Fibroblast of lung (primary cell): ENCODE data around the gene CCM2. TPM values are rescaled to one million over a fixed set of nuclear protein-coding genes. Genes with fewer than 3 reads are reported as not detected.

Source experiments
- DNase-seq, 2 donors: peaks; one replicate each; pipeline versions ENCODE4 v3.0.0 to v3.0.0-alpha.2; 2010; ENCODE audit warnings: low read depth in 2 of 2
- H2AFZ ChIP-seq: 2 replicates; pipeline ENCODE4 v1.5.1; 2012; ENCODE audit warnings: low read length, control low read depth, inconsistent platforms
- H3K27ac ChIP-seq: 2 replicates; pipeline ENCODE4 v1.5.1; 2011; ENCODE audit warnings: low read length, control low read depth; ENCODE audit not compliant: insufficient read depth
- H3K27me3 ChIP-seq: 2 replicates; pipeline ENCODE4 v1.5.1; 2011; ENCODE audit warnings: mild to moderate bottlenecking, low read length; ENCODE audit not compliant: control insufficient read depth, insufficient read depth
- H3K36me3 ChIP-seq: 2 replicates; pipeline ENCODE4 v1.5.1; 2011; ENCODE audit warnings: low read length; ENCODE audit not compliant: control insufficient read depth, insufficient read depth
- H3K4me1 ChIP-seq: 2 replicates; pipeline ENCODE4 v1.5.1; 2011; ENCODE audit warnings: low read length; ENCODE audit not compliant: control insufficient read depth, insufficient read depth; ENCODE audit errors: extremely low read depth
- H3K4me2 ChIP-seq: 2 replicates; pipeline ENCODE4 v1.5.1; 2011; ENCODE audit warnings: low read length, control low read depth; ENCODE audit not compliant: insufficient read depth; ENCODE audit errors: extremely low read depth
- H3K4me3 ChIP-seq, 4 experiments: fragments of 200-600 bp in 1 of 4; sonication (generic) in 1 of 4; replicated peaks in 1 of 4; 2 replicates each; pipeline ENCODE4 v1.5.1; 2011 to 2016; ENCODE audit warnings: low read length in 4 of 4, low read depth in 3 of 4, mild to moderate bottlenecking in 3 of 4, control low read depth in 2 of 4, inconsistent platforms in 1 of 4, mixed read lengths in 1 of 4; ENCODE audit not compliant: insufficient read depth in 1 of 4; ENCODE audit errors: control extremely low read depth in 1 of 4
- H3K79me2 ChIP-seq: 2 replicates; pipeline ENCODE4 v1.5.1; 2012; ENCODE audit warnings: mild to moderate bottlenecking, low read length, inconsistent platforms; ENCODE audit not compliant: control insufficient read depth, insufficient read depth
- H3K9ac ChIP-seq: 2 replicates; pipeline ENCODE4 v1.5.1; 2011; ENCODE audit warnings: mild to moderate bottlenecking, low read length, control low read depth; ENCODE audit not compliant: insufficient read depth
- H3K9me3 ChIP-seq: 2 replicates; pipeline ENCODE4 v1.5.1; 2012; ENCODE audit warnings: low read depth, low read length; ENCODE audit not compliant: control insufficient read depth, insufficient read depth
- H4K20me1 ChIP-seq: 2 replicates; pipeline ENCODE4 v1.5.1; 2011; ENCODE audit warnings: low read length; ENCODE audit not compliant: control insufficient read depth, insufficient read depth; ENCODE audit errors: extremely low read depth
- CTCF ChIP-seq, 2 donors: IDR thresholded peaks in 1 of 2; conservative IDR thresholded peaks in 1 of 2; 1 replicate in 1 of 2; 2 replicates in 1 of 2; pipeline ENCODE4 v1.5.1; 2011 to 2012; ENCODE audit warnings: low read length in 2 of 2, control low read depth in 1 of 2, inconsistent platforms in 1 of 2, low read depth in 1 of 2, mild to moderate bottlenecking in 1 of 2
- EZH2 ChIP-seq: IDR thresholded peaks from 2 replicates; pipeline ENCODE4 v1.5.1; 2012; ENCODE audit warnings: low read length, control low read depth, mild to moderate bottlenecking; ENCODE audit errors: missing control alignments
- polyA plus RNA-seq, 2 donors: library from polyadenylated mRNA; depleted of rRNA in 1 of 2; stranded (reverse) in 1 of 2; unstranded in 1 of 2; fragments of >200 nt; gene quantifications; 2 replicates each; pipeline ENCODE4 v1.2.1, GENCODE V29; 2011 to 2012; ENCODE audit warnings: missing spikeins in 1 of 2
- total RNA-seq: library from RNA; depleted of rRNA; stranded (reverse); fragments of >200 nt; gene quantifications from 2 replicates; pipeline ENCODE4 v1.2.1, GENCODE V29; 2014

Gene CCM2
- total and polyA plus RNA-seq, 2 donors (not counting 1 experiment from before 2014, with no cell fraction given): 27.8 to 52.4 TPM

- TF ChIP-seq CTCF (conservative IDR thresholded peaks at IDR 0.05 in 1 of 2, IDR thresholded peaks at IDR 0.05 in 1 of 2; ENCODE audit: low read depth in 1 of 2, low read length in 2 of 2) (no peak), EZH2 (no peak)
- Histone ChIP-seq H4K20me1 (no peaks in the 10 kb centered on the region), H3K4me1 (no peaks in the 10 kb centered on the region), H3K4me3 (no peak overlapping the region), H3K27me3 (no peaks in the 10 kb centered on the region), H3K9ac (no peak overlapping the region), H3K4me2 (no peak overlapping the region), H3K9me3 (no peaks in the 10 kb centered on the region), H2AFZ (no peak overlapping the region), H3K79me2 (peaks cover 4% of the 10 kb centered on the region), H3K36me3 (no peaks in the 10 kb centered on the region), H3K27ac (no peak overlapping the region)
- no peak for DNase-seq
These were observed 57.9 kb downstream of the CCM2 start for GRCh38 chr7:45057878-45058277.

DNA sequence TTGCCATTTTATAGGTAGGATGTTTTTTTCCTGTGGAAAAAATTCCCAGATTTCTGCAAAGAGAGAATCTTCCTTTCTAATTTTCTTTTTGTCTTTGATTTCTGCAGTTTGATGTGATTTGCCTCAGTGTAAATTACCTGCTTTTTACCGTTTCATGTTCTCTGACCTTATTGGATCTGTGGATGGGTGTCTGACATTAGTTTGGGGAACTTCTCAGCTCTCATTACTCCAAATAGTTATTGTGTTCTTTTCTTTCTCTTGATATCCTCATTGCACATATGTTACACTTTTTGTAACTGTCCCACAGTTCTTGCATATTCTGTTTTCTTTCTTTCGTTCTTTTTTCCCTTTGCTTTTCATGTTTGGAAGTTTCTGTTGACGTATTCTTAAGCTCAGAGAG is 60.3 kb downstream of the CCM2 start:
- TF ChIP-seq EZH2: no peak
- TF ChIP-seq CTCF (conservative IDR thresholded peaks at IDR 0.05 in 1 of 2, IDR thresholded peaks at IDR 0.05 in 1 of 2; ENCODE audit: low read depth in 1 of 2, low read length in 2 of 2): no peak

GRCh38 chr7:45061352-45061751 is 61.4 kb downstream of the CCM2 start:
- H3K9ac ChIP-seq: no peak overlapping the region
- H3K36me3 ChIP-seq: peaks cover 8% of the 10 kb centered on the region
- H3K4me1 ChIP-seq: no peaks in the 10 kb centered on the region
- H3K4me3 ChIP-seq: no peak overlapping the region
- H3K4me2 ChIP-seq: no peak overlapping the region
- no peaks in the 10 kb centered on the region for H3K27me3 ChIP-seq
- peaks cover 4% of the 10 kb centered on the region for H3K79me2 ChIP-seq
- no peaks in the 10 kb centered on the region for H3K9me3 ChIP-seq
- TF ChIP-seq CTCF (conservative IDR thresholded peaks at IDR 0.05 in 1 of 2, IDR thresholded peaks at IDR 0.05 in 1 of 2; ENCODE audit: low read depth in 1 of 2, low read length in 2 of 2) (no peak), EZH2 (no peak)
- H3K27ac ChIP-seq: no peak overlapping the region
- no peak overlapping the region for H2AFZ ChIP-seq
- no peak for DNase-seq
- H4K20me1 ChIP-seq: no peaks in the 10 kb centered on the region

More for the DNA sequence above, 60.3 kb downstream of the CCM2 start:
- Histone ChIP-seq H3K27ac (no peak overlapping the region), H3K27me3 (no peaks in the 10 kb centered on the region), H3K4me3 (no peak overlapping the region), H3K79me2 (peaks cover 4% of the 10 kb centered on the region), H2AFZ (no peak overlapping the region), H3K4me1 (no peaks in the 10 kb centered on the region), H3K4me2 (no peak overlapping the region), H3K9ac (no peak overlapping the region), H3K9me3 (no peaks in the 10 kb centered on the region), H4K20me1 (no peaks in the 10 kb centered on the region), H3K36me3 (peaks cover 6% of the 10 kb centered on the region)
- no peak for DNase-seq
